HG02610 (cell line): ENCODE measurements around the gene CH25H.
"Not testable (repeated sequence)": the region's sequence is repeated elsewhere in the genome, so short reads cannot be mapped to it uniquely, and the experiment has no call there.

ENCODE experiments used
- ATAC-seq: cut with Tn5 transposase; IDR thresholded peaks from one replicate; pipeline ENCODE4 v1.9.1; 2021; ENCODE audit warnings: mild to moderate bottlenecking, moderate library complexity; ENCODE audit not compliant: unreplicated experiment

The CH25H gene

GRCh38 chr10:89207181-89207800, at the start of gene CH25H:
Gene CH25H, minus strand, starts transcription at chr10:89207317. Its CDS starts 25 bp downstream, at chr10:89207292.
- peak; percentile 36 for ATAC-seq

GRCh38 chr10:89256340-89256739, 49.2 kb upstream of the CH25H start:
- ATAC-seq = no peak

GRCh38 chr10:89255793-89256192, 48.7 kb upstream of the CH25H start:
- ATAC-seq = no peak

- ATAC-seq = not testable (repeated sequence)
These were observed 48.0 kb upstream of the CH25H start for GRCh38 chr10:89255091-89255579.

GRCh38 chr10:89252225-89252585, 45.1 kb upstream of the CH25H start:
- ATAC-seq = no peak

GRCh38 chr10:89251409-89252224, 44.5 kb upstream of the CH25H start, which contains the start of gene LIPA:
Gene LIPA, minus strand, starts transcription at chr10:89251775. Its CDS starts 4,127 bp downstream, at chr10:89247648.
- peak; percentile 97 for ATAC-seq

- no peak for ATAC-seq
These were observed 43.8 kb upstream of the CH25H start for GRCh38 chr10:89250865-89251408.

GRCh38 chr10:89248990-89249389, 41.9 kb upstream of the CH25H start:
- no peak for ATAC-seq

- ATAC-seq = not testable (repeated sequence)
These were observed 40.5 kb upstream of the CH25H start for GRCh38 chr10:89247623-89248022.

GRCh38 chr10:89245802-89246201, 38.7 kb upstream of the CH25H start:
- ATAC-seq = peak; percentile 33

GRCh38 chr10:89242840-89243568, 35.9 kb upstream of the CH25H start:
- peak; percentile 32 for ATAC-seq

GRCh38 chr10:89242345-89242684, 35.2 kb upstream of the CH25H start:
- ATAC-seq = no peak

GRCh38 chr10:89241486-89242344, 34.6 kb upstream of the CH25H start:
- peak; percentile 77 for ATAC-seq

- ATAC-seq = no peak
These were observed 33.9 kb upstream of the CH25H start for GRCh38 chr10:89241026-89241425.

- no peak for ATAC-seq
These were observed 33.4 kb upstream of the CH25H start for GRCh38 chr10:89240519-89240918.

GRCh38 chr10:89238956-89239644, 32.0 kb upstream of the CH25H start:
- no peak for ATAC-seq

GRCh38 chr10:89237849-89238248, 30.7 kb upstream of the CH25H start:
- ATAC-seq = no peak

- ATAC-seq = no peak
These were observed 29.2 kb upstream of the CH25H start for GRCh38 chr10:89236226-89236797.

GRCh38 chr10:89235073-89235798, 28.1 kb upstream of the CH25H start:
- ATAC-seq = no peak
